Spleen (tissue), 7 donors: ENCODE results near the gene LRRC37A3.
A peak's percentile ranks its signal among the peaks of the same experiment; 100 is the strongest.
"Not testable (repeated sequence)": the region's sequence is repeated elsewhere in the genome, so short reads cannot be mapped to it uniquely, and the experiment has no call there.

ENCODE experiments used
- POLR2AphosphoS5 ChIP-seq, 3 donors: sonication (generic); formaldehyde crosslinking; IDR thresholded peaks; one replicate each; pipeline ENCODE4 v1.5.1; 2017; ENCODE audit warnings: antibody characterized with exemption in 3 of 3
- TF ChIP-seq, protein P1 (sequence below), 11 experiments: fragments of 200-600 bp in 7 of 11; fragments of 450-650 bp in 4 of 11; sonication (generic) in 4 of 11; IDR thresholded peaks in 8 of 11; conservative IDR thresholded peaks in 3 of 11; 1 replicate in 7 of 11; 2 replicates in 4 of 11; pipeline versions ENCODE4 v1.4.0 to v1.8.0; 2016 to 2021; ENCODE audit warnings: antibody characterized with exemption in 11 of 11, inconsistent platforms in 4 of 11, mild to moderate bottlenecking in 1 of 11
- donor health status: DM: no; HTN: no; CAD: no; lungs with moderate emphysema.
- donor health status: DM: no; HTN: no; CAD: no.
- donor health status: DM: no; HTN: no; CAD: no.

DNA sequence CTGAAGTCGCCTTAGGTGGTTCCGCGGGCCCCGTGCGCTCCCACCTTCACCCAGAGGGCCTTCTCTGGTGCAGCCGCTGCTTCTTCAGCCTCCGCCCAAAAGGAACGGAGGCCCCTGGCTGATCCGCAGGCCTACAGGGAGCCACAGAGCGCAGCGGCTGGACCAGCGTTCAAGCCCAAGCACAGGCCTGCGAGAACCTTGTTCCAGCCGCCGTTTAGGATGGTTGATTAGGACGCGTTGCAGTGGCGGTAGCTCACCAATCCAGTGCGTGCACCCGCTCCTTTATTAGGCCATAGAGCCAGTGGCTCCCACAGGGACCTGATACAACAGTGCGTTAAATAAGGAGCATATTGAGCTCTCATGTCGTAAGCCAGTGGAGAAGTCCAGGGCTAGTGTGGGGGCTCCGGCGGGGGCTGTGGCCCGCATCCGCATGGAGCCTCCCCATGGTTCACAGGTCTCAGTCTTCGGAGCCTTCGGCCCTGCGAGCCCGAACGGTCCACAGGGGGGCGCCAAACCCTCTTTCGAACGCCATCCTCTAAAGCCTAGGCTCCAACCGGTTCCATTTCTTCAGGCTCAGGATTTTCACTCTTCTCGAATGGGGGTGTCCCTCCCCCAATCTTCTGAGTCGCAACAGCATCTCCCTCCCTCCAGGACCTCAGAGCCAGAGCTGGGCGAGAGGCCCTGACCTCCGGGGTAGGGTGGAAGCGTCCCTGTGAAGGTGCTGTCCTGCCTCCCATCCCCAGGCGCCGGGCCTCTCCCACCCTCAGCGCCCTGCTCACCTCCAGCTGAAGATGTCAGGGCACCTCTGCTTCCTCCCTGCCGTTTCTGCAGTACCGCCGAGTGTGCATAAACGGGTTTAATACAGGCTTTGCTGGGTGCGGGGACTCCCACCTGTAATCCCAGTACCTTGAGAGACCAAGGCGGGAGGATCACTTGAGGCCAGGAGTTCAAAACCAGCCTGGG lies 71.5 kb downstream of the LRRC37A3 start:
- TF ChIP-seq, protein P1, sequence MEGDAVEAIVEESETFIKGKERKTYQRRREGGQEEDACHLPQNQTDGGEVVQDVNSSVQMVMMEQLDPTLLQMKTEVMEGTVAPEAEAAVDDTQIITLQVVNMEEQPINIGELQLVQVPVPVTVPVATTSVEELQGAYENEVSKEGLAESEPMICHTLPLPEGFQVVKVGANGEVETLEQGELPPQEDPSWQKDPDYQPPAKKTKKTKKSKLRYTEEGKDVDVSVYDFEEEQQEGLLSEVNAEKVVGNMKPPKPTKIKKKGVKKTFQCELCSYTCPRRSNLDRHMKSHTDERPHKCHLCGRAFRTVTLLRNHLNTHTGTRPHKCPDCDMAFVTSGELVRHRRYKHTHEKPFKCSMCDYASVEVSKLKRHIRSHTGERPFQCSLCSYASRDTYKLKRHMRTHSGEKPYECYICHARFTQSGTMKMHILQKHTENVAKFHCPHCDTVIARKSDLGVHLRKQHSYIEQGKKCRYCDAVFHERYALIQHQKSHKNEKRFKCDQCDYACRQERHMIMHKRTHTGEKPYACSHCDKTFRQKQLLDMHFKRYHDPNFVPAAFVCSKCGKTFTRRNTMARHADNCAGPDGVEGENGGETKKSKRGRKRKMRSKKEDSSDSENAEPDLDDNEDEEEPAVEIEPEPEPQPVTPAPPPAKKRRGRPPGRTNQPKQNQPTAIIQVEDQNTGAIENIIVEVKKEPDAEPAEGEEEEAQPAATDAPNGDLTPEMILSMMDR (IDR thresholded peaks at IDR 0.05 in 8 of 11, conservative IDR thresholded peaks at IDR 0.05 in 3 of 11): peak; percentile 11 to 88 (median 75)
- TF ChIP-seq POLR2AphosphoS5 (IDR thresholded peaks at IDR 0.05): not testable (repeated sequence)
